Islet of Langerhans (tissue), 1 donor: ENCODE data around the gene SCYGR6.

Experiments
- FAIRE-seq: peaks from one replicate; lab custom pipeline; 2011; peaks lifted over from hg19 to GRCh38; lab: Jason Lieb, UNC

The SCYGR6 gene

DNA sequence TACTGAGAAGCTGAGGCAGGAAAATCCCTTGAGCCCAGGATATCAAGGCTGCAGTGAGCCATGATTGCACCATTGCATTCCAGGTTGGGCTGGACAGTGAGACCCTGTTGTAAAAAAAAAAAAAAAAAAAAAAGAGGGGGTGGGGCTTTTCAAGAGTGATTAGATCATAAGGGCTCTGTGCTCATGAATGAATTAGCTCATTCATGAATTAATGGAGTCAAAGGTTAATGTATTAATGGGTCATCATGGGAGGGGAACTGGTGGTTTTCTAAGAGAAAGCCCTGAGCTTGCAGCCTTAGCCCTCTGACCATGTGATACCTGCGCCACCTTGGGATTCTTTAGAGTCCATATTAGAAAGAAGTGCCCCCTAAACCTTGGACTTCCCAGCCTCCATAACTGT is 11.3 kb downstream of the SCYGR6 start:
- FAIRE-seq = no peak

GRCh38 chr2:227710986-227711385 is 13.6 kb downstream of the SCYGR6 start:
- FAIRE-seq = no peak

DNA sequence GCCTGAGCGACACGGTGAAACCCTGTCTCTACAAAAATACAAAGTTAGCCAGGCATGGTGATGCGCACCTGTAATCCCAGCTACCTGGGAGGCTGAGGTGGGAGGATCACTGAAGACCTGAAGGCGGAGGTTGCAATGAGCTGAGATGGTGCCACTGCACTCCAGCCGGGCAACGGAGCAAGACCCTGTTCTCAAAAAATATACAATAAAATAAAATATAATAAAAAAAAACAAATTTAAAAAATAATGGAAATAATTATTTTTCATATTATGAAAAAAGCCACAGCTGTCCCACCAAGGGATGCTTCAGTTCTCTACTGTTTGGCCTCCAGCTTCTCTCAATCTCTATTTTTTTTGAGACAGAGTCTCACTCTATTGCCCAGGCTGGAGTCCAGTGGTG is 17.2 kb downstream of the SCYGR6 start:
- FAIRE-seq = no peak

GRCh38 chr2:227706859-227707258 is 17.7 kb downstream of the SCYGR6 start:
- FAIRE-seq = no peak

DNA sequence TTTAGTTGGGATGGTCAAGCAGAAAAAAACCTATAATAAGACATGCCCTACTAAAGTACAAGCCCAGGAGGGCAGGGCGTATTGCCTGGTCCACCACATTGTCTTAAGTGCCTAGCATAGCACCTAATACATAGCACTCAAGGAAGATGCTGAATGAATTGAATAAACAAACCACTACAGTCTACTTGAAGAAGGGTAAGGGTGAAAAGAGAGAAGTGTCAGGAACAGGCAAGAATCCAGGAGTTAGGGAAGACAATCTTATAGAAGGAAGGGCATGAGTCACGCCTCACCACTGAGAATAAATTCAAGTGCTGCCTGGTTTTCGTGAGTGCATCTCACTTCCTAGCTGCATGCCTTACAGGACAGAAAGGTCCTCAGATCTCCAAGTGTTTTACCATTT is 20.6 kb downstream of the SCYGR6 start:
- no peak for FAIRE-seq

- FAIRE-seq = no peak
Observed at GRCh38 chr2:227703280-227703732, 21.3 kb downstream of the SCYGR6 start.

DNA sequence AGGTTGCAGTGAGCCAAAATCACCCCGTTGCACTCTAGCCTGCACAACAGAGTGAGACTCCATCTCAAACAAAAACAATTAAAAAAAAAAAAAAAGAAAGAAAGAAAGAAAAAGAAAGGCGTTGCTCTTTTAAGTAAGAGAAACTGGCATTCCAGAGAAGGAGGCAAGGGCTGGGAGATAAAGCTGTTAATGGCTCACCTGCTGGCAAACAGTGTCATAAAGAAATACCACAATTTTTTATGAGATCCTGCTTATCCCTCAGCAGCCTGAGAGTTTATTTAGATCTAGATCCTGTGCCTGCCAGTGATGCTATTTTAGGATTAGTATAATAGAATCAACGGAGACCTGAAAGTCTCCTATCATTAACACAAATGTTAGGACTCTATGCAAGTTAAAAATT is 23.0 kb downstream of the SCYGR6 start:
- no peak for FAIRE-seq

GRCh38 chr2:227696990-227697679 is 27.4 kb downstream of the SCYGR6 start:
- FAIRE-seq = no peak

DNA sequence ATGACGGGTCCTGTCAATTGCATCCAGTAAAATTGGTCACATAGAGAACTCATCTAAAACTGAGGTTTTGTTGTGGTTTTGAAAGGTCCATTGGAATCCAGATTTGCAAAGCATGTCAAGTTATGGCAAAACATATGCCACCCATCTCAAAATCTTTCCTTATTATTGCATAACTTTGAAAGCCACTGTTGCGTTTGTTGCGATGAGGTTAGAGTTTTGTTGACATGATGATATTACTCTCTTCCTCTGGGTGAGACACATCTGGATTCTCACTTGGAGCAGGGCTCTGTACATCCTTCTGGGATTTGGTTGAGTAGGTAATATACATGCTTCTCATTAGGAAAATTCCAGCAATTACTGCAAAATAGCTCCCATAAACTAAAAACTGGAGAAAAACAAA is 37.4 kb downstream of the SCYGR6 start:
- FAIRE-seq = no peak

- FAIRE-seq = no peak
Observed at GRCh38 chr2:227684258-227684657, 40.3 kb downstream of the SCYGR6 start.

- no peak for FAIRE-seq
Observed at GRCh38 chr2:227677928-227678327, 46.6 kb downstream of the SCYGR6 start.

GRCh38 chr2:227674485-227674884 is 50.1 kb downstream of the SCYGR6 start:
- FAIRE-seq = no peak
